Amygdala (tissue), 56 donors: Measurements from ENCODE around the gene SCARF2.

Experiments
- DNase-seq, 56 donors: peaks; one replicate each; lab custom pipeline; 2025; lab: John Stamatoyannopoulos, UW

SCARF2 gene

DNA sequence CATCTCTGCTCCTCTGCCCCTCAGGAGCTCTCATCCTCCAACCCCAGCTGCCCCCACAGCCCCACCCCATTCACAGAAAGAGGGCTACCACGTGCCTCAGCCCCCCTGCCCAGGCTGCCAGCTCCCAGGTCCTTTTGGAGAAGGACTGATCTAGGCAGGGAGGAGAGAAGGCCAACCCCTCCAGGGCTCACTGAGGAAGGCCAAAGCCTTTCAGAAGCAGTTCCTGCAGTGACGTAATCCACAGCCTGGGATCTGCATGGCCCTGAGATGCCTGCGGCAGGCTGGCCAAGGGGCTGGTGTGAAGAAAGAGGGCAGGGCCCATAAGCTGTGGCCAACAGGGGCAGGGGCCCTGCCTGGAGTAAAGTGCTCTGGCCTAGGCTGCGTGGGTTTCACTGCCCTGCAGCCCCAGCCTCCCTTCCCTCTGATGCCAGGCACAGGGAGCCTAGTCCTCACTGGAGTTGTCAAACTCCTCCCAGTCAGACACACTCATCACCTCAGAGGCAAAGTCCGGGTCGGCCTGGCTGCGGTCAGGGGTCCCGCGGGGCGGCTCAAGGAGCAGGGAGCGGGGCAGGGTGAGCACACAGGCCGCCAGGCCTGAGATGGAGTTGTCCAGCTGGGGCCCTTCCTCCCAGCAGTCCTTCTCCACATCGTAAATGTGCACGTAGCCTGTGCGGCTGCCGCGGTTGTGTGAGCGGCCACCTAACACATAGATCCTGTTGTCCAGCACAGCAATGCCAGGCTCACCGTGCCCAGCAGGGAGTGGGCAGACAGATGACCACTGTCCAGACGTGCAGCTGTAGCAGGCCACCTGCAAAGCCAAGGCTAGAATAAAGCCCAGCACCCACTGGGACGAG lies 4.2 kb upstream of the SCARF2 start:
- no peak for DNase-seq

DNA sequence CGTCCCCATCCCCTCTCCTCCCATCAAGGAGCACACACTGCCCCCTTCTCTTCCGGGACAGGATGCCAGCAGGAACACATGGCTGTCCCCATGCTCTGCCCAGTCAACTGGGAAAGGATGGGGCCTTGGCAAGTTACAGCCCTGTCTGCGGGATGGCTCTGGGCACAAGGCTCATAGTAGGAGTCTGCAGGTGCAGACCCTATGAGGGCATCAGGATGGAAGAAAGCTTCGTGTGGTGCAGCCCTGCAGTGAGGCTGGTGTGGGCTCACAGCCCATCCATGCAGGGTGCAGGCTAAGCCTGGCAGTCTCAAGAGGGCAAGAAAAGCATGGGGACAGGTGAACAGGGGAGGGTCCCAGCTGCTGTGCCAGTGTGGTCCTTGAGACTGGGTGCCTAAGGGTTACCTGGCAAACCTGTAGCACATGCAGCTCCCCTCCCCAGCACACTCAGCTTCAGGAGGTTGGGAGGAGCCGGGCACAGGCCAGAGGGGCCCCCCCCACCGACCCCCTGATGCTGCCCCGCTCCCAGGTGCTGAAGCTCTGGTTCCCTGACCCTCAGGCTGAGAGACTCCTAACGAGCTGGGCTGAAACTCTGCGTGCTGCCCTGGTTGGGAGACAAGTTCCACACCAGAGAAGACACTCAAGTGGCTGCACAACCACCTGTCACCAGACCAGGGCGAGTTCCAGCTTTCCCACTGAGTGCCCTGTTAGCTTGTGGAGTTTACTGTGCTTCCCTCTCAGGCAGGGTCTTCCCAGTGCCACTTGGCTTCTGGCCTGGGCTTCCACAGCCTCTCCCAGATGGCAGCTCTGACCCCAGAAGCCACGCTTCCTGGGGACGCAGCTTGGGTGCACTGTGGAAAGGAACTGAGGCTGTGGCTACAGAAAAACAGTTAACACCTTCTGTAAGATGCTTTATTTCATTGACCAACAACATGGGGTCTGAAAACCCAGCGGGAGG lies 3.3 kb upstream of the SCARF2 start:
- no peak for DNase-seq

DNA sequence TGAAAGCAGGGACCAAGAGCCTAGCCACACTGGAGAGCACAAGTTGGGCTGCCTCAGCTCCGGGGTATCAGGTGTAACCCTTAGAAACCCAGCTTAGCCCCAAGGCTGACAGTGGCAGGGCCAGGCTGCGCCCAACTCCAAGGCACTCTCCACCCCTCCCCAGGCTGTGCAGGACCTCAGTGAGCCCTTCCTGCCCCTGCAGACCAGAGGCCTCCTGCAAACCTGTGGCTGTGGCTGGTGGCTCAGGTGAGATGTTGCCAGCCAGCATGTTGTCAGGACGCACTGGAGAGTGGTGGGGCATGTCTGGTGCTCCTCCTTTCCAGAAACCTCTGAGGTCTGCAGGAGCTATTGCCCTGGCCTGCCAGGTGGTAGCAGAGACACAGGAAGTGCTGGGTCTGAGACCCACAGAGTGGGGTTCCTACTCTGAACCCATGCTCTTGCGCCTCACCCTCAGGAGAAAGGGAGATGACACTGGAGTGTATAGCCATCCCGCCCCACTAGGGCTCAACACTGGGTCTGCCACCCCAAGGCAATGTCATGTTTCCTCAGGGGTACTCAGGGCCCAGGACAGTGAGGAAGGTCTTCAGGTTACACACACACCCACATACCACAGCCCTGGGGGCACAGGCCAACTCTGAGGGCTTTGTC lies 2.4 kb upstream of the SCARF2 start:
- DNase-seq, result no peak

DNA sequence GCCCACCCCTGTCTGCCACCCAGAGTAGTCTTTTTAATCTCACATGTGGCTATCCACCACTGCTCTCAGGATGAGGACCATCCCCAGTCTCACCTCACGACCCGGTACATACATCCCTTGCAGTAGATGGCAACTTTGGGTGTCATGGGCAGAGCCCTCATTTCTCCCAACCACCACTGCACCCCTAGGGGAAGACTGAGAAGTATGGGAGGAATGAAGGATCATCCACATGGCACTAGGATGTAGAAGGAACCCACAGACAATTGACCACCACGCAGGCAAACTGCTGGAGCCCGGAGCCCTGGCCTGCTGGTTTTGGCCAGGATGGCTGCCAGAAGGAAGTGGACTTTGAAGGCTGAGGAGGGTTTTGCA lies 1.9 kb upstream of the SCARF2 start:
- no peak for DNase-seq

DNA sequence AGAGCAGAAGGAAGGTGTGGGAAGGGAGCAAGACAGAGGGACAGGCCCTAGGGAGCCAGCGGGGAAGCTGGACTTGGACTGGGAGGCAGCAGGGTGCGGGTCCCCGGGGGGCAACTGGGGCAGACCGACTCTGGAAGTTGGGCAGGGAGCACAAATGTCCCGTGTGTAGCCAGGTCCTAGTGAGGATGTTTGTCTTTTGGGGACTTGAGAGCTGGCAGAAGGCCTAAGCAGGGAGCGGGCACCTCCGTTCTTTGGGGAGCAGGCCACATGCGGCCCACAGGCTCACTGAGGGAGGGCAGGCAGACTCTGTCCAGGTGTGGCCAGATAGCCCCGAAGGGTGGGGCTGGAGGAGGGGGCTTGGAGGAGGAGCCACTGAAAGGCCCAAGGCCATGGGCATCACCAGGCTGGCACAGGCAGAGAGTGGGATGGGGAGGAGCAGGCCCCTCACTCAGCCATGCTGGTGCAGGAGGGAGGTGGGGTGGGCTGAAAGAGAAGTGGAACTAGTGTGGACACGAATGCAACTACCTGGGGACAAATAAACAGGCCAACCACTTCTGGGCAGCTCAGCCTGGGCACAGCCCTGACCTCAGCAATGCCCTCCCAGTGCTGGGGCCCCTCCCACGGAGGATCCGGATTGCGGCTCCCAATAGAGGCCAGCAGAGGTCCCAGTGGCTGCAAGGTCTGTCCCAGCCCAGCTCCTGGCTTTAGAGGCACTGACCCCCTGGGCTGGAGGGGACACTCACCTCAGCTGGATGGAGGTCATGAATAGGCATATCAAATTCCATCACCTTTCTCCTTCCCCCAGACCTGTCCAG lies 1.3 kb upstream of the SCARF2 start:
- DNase-seq, result no peak

DNA sequence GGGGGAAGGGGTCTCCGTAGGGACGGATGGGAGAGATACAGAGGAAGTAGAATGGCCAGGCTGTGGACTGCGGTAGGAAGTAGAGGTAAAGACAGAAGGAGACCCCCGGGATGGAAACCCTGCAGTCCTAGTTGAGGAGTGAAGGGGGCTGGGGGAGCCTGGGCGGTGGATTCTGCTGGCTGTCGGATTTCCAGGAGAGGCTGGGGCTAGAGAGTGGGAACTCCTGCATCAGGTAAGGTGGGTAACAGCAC lies 727 bp upstream of the SCARF2 start:
- no peak for DNase-seq

DNA sequence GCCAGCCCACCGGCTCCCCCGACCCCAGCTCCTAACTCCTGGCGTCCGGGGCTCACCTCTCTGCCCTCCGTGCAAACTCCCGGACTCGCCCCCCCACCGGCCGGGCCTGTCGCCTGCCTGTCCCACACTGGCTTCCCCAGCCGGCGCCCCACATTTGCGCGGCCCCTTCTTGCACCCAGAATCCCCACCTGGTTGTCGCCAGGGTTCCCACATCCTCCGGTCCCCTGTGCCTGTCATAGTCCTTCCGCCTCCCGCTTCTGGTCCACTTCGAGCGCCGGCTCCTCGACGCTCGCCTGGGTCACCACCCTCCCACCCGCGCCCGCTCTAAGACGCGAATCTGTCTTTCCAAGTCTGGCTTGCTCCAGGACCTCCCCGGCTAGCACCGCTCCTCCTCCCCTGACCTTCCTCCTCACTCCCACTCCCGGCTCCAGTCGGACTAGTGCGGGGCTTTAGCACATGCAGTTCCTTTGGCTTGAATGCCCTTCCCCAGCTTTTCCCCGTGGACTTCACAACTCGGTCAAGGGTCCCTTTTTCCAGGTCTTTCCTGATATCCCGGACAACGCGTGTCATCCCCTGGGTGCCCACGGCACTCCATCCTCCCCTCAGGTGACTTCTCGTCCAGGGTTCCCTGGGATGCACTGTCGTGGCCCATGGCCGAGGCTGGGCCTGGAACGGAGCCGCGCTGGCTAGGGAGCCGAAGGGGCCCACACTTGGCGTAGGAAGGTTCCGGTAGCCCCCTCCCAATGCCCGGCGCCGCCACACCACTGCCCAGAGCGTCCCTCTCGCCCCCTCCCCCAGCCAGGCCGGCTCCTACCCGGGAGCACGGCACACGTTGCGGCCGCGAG lies 635 bp downstream of the SCARF2 start:
- no peak for DNase-seq

DNA sequence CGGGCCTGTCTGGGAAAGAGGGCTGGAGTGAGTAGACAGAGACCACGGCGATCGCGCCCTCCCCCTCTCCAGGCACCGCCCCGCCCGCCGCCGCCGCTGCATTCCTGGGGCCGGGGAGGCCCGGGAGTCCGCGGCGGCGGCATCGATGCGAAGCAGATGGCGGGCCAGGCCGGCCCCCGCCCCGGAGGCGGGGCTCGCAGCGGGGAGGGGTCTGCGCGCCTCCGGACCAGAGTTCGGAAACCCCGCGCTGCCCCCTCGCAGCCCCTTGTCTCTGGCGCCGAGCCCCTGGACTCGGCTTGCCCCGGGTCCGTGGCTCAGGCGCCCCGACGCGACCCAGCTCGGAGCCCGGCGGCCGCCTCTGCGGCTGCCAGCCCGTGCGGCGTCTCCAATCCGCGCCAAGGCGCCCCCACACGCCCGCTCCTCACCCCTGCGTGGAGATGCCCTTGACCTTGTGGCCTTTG lies 1.3 kb downstream of the SCARF2 start:
- DNase-seq, result no peak

DNA sequence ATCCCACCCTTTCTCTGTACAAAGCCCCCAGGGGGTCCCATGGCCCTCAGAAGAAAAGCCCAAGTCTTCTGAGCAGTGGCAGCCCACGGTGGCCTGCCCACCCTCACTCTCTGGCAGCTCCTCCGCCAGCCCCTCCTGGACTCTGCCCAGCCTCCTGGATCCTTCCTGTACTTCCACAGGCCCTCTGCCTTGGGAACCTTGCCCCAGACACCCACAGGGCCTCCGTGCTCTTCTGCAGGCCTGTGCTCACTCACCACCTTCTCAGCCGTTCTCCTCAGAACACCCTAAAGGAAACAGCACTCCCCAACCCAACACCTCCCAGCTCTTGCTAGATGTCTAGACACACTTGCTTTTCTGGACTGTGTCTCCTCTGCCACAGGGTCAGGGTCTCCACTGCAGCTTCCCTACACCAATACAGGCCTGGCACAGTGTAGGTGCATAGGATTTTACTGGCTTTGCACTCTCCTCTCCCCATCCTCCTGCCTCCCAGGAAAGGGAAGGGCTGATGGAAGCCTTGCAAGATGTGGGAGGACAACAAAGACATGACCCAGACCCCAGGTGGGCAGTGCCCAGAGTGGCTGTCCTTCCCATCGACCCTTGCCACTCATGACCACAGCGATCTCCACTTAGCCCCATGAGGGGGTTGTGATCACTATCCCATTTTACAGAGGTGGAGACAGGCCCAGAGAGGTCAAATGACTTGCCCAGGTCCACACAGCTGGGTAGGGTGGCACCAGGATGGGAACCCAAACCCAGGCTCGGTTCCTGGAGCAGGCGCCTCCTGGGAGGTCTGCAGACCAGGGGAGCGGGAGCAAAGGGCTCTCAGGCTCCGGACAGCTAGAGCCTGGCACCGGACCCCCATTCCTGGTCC lies 2.0 kb downstream of the SCARF2 start:
- DNase-seq, result no peak

DNA sequence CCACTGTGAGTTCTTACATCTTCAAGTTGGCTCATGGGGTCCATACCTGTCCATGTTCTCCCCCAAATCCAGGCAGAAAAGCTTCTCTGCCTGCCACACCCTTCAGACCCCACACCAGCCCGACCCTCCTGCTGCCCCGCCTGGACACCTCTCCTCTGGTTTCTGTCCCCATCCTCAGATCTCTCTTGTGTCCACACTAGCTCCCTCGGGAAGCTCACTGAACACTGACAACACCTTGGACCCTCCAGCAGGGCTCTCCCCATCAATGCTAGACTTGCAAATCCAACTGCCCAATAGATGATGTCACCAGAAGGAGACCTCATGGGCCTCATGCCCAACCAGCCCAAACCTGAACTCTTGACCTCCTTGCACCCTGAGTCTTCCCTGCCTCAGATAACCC lies 2.9 kb downstream of the SCARF2 start:
- DNase-seq, result no peak

DNA sequence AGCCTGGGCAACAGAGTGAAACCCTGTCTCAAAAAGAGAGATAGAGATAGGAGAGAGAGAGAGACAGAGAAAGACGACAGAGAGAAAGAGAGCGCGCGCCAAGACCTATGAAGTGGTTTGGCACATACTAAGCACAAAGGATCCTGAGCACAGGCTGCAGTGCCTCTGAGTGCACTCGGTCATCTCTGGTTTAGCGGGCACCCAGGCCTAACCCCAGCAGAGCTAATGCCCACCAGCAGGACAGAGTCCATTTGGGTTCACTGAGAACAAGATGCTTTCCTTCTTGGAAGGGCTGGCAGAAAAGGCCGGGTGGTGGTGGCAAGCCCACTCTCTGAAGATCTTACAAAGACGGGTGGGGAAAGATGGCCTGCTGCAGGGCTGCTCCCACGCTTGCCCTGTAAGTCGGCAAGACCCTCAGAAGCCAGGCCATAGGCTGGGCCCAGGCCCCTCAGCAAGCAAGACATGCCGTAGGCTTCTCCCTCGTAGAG lies 3.3 kb downstream of the SCARF2 start:
- DNase-seq, result no peak

DNA sequence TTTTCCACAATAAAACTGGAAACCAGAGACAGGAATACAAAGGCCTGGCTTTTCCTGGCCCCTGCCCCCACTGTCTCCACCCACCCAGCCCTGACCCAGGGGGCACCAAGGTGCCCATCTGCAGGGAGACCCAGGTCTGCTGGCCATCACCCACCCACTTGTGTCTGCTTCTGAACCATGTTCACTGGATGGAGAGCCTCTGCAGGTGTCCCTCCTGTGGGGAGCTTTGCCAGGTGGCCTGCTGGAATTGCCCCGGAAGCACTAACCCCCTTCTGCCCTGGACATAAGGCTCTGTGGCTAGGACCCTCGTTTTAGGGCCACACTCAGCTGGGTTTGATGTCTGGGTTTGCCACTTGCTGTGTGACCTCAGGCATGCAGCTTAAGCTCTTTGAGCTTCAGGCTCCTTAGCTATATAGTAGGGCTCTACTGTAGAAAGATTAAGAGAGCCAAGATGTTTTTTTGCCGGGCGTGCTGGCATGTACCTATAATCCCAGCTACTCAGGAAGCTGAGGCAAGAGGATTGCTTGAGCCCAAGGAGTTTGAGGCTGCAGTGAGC lies 3.9 kb downstream of the SCARF2 start:
- DNase-seq, result no peak

DNA sequence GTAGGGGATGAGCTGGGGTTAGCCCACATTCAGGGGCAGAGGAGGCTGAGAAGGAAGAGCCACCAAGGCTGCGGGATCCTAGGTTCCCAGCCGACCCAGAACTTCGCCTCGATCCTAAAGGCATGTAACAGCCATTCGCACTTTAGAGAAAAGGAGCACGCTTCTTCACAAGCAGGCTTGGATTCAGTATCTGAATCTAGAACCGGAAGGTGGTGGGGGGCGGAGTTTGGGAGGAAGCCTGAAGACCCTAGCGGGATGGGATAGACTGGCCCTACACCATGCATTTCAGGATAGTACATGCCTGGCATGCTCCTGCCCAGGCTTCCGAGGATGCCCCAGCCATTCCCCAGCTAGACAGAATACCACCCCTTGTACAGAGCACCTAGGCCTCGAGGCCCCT lies 4.4 kb downstream of the SCARF2 start:
- no peak for DNase-seq

DNA sequence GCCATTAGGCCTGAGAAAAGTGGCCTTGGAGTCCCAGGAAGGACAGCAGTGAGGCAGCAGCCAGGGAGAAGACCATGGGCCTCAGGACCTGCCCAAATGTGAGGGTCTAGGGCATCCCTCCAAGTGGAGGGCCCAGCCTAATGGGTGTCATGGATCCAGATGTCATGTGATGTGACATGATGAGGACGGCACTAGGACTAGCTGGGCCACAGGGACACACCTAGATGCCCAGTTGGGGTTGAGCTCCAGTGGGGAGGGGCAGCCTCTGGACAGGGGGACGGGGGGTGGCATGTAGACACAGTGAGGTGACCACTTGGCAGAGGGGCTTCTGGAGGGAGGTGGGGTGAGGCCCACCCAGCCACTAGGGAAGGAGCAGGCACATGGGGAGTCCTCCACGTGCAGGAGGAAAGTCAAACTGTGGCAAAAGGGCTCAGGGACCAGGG lies 5.4 kb downstream of the SCARF2 start:
- DNase-seq, result no peak

DNA sequence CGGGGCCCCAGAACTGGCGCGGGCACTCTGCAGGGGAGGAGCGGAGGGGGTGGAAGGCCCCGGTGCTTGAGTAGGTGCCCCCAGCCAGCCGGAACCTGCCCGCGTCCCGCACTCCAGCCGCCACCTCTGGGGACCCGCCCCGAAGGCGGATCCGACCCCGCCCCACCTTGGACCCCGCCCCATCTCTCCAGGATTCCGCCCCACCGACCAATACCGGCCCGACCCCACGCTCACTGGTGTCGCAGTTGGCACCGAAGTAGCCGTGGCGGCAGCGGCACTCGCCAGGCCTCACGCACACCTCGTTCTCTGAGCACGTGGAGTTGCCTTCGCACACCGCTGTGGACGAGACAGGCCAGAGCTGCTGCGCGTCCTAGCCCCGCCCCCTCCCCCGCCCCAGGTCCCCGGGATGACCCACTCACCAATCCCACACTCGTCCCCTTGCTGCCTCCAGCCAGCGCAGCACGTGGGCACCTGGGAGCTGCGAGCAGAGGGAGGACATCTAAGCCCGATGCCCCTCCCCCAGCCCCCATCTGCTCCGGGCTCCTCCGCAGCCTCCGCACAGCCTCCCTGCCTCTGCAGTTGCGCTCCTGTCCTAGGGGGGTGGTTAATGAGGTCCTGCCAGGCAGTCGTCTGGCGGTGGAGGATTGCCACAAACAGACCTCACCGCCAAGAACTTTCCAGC lies 6.0 kb downstream of the SCARF2 start:
- no peak for DNase-seq

DNA sequence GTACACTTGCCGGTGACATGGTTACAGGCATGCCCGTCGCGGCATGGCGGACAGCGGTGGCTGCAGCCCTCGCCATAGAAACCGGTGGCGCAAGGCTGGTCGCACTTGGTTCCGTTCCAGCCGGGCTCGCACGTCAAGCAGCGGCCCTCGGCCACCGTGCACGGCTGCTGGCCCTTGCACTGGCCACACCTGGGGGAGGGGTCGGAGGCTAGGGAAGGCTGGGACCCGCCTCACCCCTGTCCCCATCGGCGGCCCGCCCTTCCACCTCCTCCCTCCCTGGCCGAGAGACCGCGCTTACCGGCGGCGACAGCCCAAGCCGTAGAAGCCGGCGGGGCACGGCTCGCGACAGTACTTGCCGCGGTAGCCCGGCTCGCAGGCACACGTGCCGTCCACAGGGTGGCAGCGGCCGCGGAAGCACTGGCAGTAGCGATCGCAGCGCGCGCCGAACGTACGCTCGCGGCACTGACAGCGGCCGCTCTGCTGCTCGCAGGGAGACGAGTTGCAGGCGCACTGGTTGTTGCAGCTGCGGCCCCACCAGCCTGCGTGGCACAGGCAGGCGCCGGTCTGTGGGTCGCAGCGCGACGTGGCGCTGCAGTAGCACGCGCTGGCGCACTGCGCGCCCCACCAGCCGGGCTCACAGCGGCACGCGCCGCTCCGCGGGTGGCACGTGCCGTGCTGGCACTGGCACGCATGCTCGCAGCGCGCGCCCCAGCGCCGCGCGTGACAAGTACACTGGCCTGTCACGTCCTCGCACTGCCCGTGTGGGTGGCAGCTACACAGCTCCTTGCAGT lies 6.7 kb downstream of the SCARF2 start:
- DNase-seq, result peak in 7 of 56 donors; percentile 22 to 45 (median 38)
